ENCODE results near the gene ADRM1.

ADRM1 gene

GRCh38 chr20:62280303-62280702 is 22.5 kb upstream of the ADRM1 start:
- DNase-seq (ENCODE audit: low read depth) = no peak

GRCh38 chr20:62281161-62281933 is 21.4 kb upstream of the ADRM1 start:
- DNase-seq (ENCODE audit: low read depth) = no peak

GRCh38 chr20:62282103-62282502 is 20.7 kb upstream of the ADRM1 start:
- no peak for DNase-seq (ENCODE audit: low read depth)

GRCh38 chr20:62282877-62283503 is 19.8 kb upstream of the ADRM1 start:
- no peak for DNase-seq (ENCODE audit: low read depth)

- DNase-seq (ENCODE audit: low read depth) = no peak
Measured at GRCh38 chr20:62284448-62284847, 18.3 kb upstream of the ADRM1 start.

- no peak for DNase-seq (ENCODE audit: low read depth)
Measured at GRCh38 chr20:62285151-62285550, 17.6 kb upstream of the ADRM1 start.

- DNase-seq (ENCODE audit: low read depth) = no peak
Measured at GRCh38 chr20:62285722-62286121, 17.1 kb upstream of the ADRM1 start.

GRCh38 chr20:62286493-62287064 is 16.2 kb upstream of the ADRM1 start:
- no peak for DNase-seq (ENCODE audit: low read depth)

- DNase-seq (ENCODE audit: low read depth) = no peak
Measured at GRCh38 chr20:62287129-62287528, 15.7 kb upstream of the ADRM1 start.

- DNase-seq (ENCODE audit: low read depth) = no peak
Measured at GRCh38 chr20:62287759-62288534, 14.8 kb upstream of the ADRM1 start.

GRCh38 chr20:62288535-62289105 is 14.2 kb upstream of the ADRM1 start:
- DNase-seq (ENCODE audit: low read depth) = no peak

GRCh38 chr20:62289131-62289530 is 13.7 kb upstream of the ADRM1 start:
- no peak for DNase-seq (ENCODE audit: low read depth)

GRCh38 chr20:62289898-62290297 is 12.9 kb upstream of the ADRM1 start:
- DNase-seq (ENCODE audit: low read depth) = no peak

GRCh38 chr20:62291251-62292066 is 11.3 kb upstream of the ADRM1 start:
- no peak for DNase-seq (ENCODE audit: low read depth)

GRCh38 chr20:62292108-62292507 is 10.7 kb upstream of the ADRM1 start:
- no peak for DNase-seq (ENCODE audit: low read depth)

- no peak for DNase-seq (ENCODE audit: low read depth)
Measured at GRCh38 chr20:62293111-62293784, 9.5 kb upstream of the ADRM1 start.

- no peak for DNase-seq (ENCODE audit: low read depth)
Measured at GRCh38 chr20:62293946-62294345, 8.9 kb upstream of the ADRM1 start.

- DNase-seq (ENCODE audit: low read depth) = no peak
Measured at GRCh38 chr20:62294516-62294915, 8.3 kb upstream of the ADRM1 start.

- DNase-seq (ENCODE audit: low read depth) = no peak
Measured at GRCh38 chr20:62296724-62297448, 5.9 kb upstream of the ADRM1 start.

All from HS-27A (cell line).